OCI-LY3 (cell line): ENCODE measurements around the gene ZNF326.

ENCODE experiments used
- H2AFZ ChIP-seq: fragments of 200-600, 300-600 bp; shearing (Covaris generic); 2 replicates; pipeline ENCODE4 v1.6.0; 2014; ENCODE audit warnings: antibody characterized with exemption, low read depth, low read length
- H3K27ac ChIP-seq: fragments of 200-600, 300-600 bp; sonication (generic); 2 replicates; pipeline ENCODE4 v1.5.1; 2014; ENCODE audit warnings: mild to moderate bottlenecking, low read length, moderate library complexity, mixed read lengths
- H3K27me3 ChIP-seq: fragments of 200-600, 300-600 bp; sonication (generic); 2 replicates; pipeline ENCODE4 v1.6.1; 2014; ENCODE audit warnings: low read depth, low read length, mixed read lengths
- H3K36me3 ChIP-seq: fragments of 200-600, 300-600 bp; sonication (generic); replicated peaks from 2 replicates; pipeline ENCODE3; 2014; ENCODE audit warnings: low read depth, low read length, mixed read lengths
- H3K4me1 ChIP-seq: fragments of 300-600, 200-600 bp; sonication (generic); 2 replicates; pipeline ENCODE4 v1.6.1; 2014; ENCODE audit warnings: low read length, mixed read lengths
- H3K4me2 ChIP-seq: fragments of 200-600, 300-600 bp; sonication (generic); 2 replicates; pipeline ENCODE4 v1.6.1; 2014; ENCODE audit warnings: low read length, mixed read lengths
- H3K4me3 ChIP-seq: fragments of 300-600, 200-600 bp; sonication (generic); 2 replicates; pipeline ENCODE4 v1.5.1; 2014; ENCODE audit warnings: antibody characterized with exemption, mild to moderate bottlenecking, low read length, moderate library complexity
- H3K79me2 ChIP-seq: fragments of 300-600, 200-600 bp; shearing (Covaris generic); 2 replicates; pipeline ENCODE4 v1.6.1; 2014; ENCODE audit warnings: mild to moderate bottlenecking, low read length, mixed read lengths
- H3K9ac ChIP-seq: fragments of 300-600, 200-600 bp; shearing (Covaris generic); 2 replicates; pipeline ENCODE4 v1.6.0; 2014; ENCODE audit warnings: mild to moderate bottlenecking, low read length, moderate library complexity
- H3K9me3 ChIP-seq: fragments of 200-600, 300-600 bp; shearing (Covaris generic); 2 replicates; pipeline ENCODE4 v1.6.1; 2014; ENCODE audit warnings: low read length, mixed read lengths; ENCODE audit not compliant: insufficient read depth
- H4K20me1 ChIP-seq: fragments of 200-600, 300-600 bp; sonication (generic); 2 replicates; pipeline ENCODE4 v1.6.1; 2016; ENCODE audit warnings: low read length, mixed read lengths; ENCODE audit not compliant: insufficient read depth
- CTCF ChIP-seq: fragments of 200-600, 300-600 bp; sonication (generic); IDR thresholded peaks from 2 replicates; pipeline ENCODE4 v1.5.1; 2014; ENCODE audit warnings: antibody characterized with exemption, low read length, low read depth
- EZH2phosphoT487 ChIP-seq: fragments of 200-600 bp; shearing (Covaris generic); IDR thresholded peaks from 2 replicates; pipeline ENCODE4 v1.6.1; 2018; ENCODE audit warnings: antibody characterized with exemption, mixed run types, low read depth

The ZNF326 gene

GRCh38 chr1:90074970-90075391 lies 80.1 kb downstream of the ZNF326 start:
- Histone ChIP-seq H3K4me2 (no peak overlapping the region), H4K20me1 (no peaks in the 10 kb centered on the region), H3K9ac (no peak overlapping the region), H2AFZ (no peak overlapping the region), H3K4me1 (peaks cover 10% of the 10 kb centered on the region), H3K9me3 (no peaks in the 10 kb centered on the region), H3K27ac (no peak overlapping the region), H3K27me3 (no peaks in the 10 kb centered on the region), H3K4me3 (no peak overlapping the region), H3K36me3 (no peaks in the 10 kb centered on the region), H3K79me2 (no peaks in the 10 kb centered on the region)
- TF ChIP-seq EZH2phosphoT487, result no peak
- no peak for TF ChIP-seq CTCF

- Histone ChIP-seq H3K36me3 (no peaks in the 10 kb centered on the region), H3K27me3 (peaks cover 4% of the 10 kb centered on the region), H3K4me3 (no peak overlapping the region), H4K20me1 (no peaks in the 10 kb centered on the region), H3K79me2 (no peaks in the 10 kb centered on the region), H3K4me2 (no peak overlapping the region), H3K9me3 (no peaks in the 10 kb centered on the region), H3K9ac (no peak overlapping the region), H3K27ac (no peak overlapping the region), H2AFZ (no peak overlapping the region), H3K4me1 (no peaks in the 10 kb centered on the region)
- TF ChIP-seq EZH2phosphoT487, result no peak
- TF ChIP-seq CTCF, result no peak
Measured at GRCh38 chr1:90083995-90084394, 89.1 kb downstream of the ZNF326 start.
